WTC11 (cell line): Measurements from ENCODE around the gene ASB4.

Experiments used
- CREM ChIP-seq: sonication (generic); formaldehyde crosslinking; IDR thresholded peaks from 2 replicates; pipeline ENCODE4 v1.8.1; 2022; ENCODE audit warnings: mild to moderate bottlenecking, missing genetic modification reagents, moderate library complexity
- E2F5 ChIP-seq: sonication (generic); formaldehyde crosslinking; IDR thresholded peaks from 2 replicates; pipeline ENCODE4 v1.8.1; 2022; ENCODE audit warnings: mild to moderate bottlenecking, moderate library complexity, missing genetic modification reagents
- GABPB1 ChIP-seq: sonication (generic); formaldehyde crosslinking; IDR thresholded peaks from 2 replicates; pipeline ENCODE4 v1.8.1; 2023; ENCODE audit warnings: mild to moderate bottlenecking, missing genetic modification reagents
- IRF2 ChIP-seq: sonication (generic); formaldehyde crosslinking; IDR thresholded peaks from 2 replicates; pipeline ENCODE4 v1.8.0; 2022; ENCODE audit warnings: low read depth, missing genetic modification reagents, borderline replicate concordance
- NR2C2 ChIP-seq: sonication (generic); formaldehyde crosslinking; IDR thresholded peaks from 2 replicates; pipeline ENCODE4 v1.8.0; 2022; ENCODE audit warnings: mild to moderate bottlenecking, missing genetic modification reagents
- SMAD3 ChIP-seq: sonication (generic); formaldehyde crosslinking; IDR thresholded peaks from 2 replicates; pipeline ENCODE4 v1.8.0; 2022; ENCODE audit warnings: missing genetic modification reagents, mild to moderate bottlenecking, borderline replicate concordance
- SP1 ChIP-seq: sonication (generic); formaldehyde crosslinking; conservative IDR thresholded peaks from 2 replicates; pipeline ENCODE4 v1.8.1; 2022; ENCODE audit warnings: missing genetic modification reagents
- ZNF232 ChIP-seq: sonication (generic); formaldehyde crosslinking; IDR thresholded peaks from 2 replicates; pipeline ENCODE4 v1.8.0; 2022; ENCODE audit warnings: mild to moderate bottlenecking, missing genetic modification reagents
- TF ChIP-seq, protein P1 (sequence below): sonication (generic); formaldehyde crosslinking; IDR thresholded peaks from 2 replicates; pipeline ENCODE4 v1.8.0; 2022; ENCODE audit warnings: mild to moderate bottlenecking, missing genetic modification reagents
- TF ChIP-seq, protein P2 (sequence below): fragments of 200-600 bp; IDR thresholded peaks from 2 replicates; pipeline ENCODE4 v1.8.0; 2022; ENCODE audit warnings: antibody characterized with exemption
- TF ChIP-seq, protein P3 (sequence below): sonication (generic); formaldehyde crosslinking; IDR thresholded peaks from 2 replicates; pipeline ENCODE4 v1.8.1; 2023; ENCODE audit warnings: mild to moderate bottlenecking, missing genetic modification reagents, moderate library complexity
- TF ChIP-seq, protein P4 (sequence below): sonication (generic); formaldehyde crosslinking; IDR thresholded peaks from 2 replicates; pipeline ENCODE4 v1.8.0; 2022; ENCODE audit warnings: mild to moderate bottlenecking, missing genetic modification reagents

- no peak for TF ChIP-seq SMAD3
- TF ChIP-seq NR2C2 = no peak
- TF ChIP-seq, protein P1, sequence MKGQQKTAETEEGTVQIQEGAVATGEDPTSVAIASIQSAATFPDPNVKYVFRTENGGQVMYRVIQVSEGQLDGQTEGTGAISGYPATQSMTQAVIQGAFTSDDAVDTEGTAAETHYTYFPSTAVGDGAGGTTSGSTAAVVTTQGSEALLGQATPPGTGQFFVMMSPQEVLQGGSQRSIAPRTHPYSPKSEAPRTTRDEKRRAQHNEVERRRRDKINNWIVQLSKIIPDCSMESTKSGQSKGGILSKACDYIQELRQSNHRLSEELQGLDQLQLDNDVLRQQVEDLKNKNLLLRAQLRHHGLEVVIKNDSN = no peak
- TF ChIP-seq, protein P2, sequence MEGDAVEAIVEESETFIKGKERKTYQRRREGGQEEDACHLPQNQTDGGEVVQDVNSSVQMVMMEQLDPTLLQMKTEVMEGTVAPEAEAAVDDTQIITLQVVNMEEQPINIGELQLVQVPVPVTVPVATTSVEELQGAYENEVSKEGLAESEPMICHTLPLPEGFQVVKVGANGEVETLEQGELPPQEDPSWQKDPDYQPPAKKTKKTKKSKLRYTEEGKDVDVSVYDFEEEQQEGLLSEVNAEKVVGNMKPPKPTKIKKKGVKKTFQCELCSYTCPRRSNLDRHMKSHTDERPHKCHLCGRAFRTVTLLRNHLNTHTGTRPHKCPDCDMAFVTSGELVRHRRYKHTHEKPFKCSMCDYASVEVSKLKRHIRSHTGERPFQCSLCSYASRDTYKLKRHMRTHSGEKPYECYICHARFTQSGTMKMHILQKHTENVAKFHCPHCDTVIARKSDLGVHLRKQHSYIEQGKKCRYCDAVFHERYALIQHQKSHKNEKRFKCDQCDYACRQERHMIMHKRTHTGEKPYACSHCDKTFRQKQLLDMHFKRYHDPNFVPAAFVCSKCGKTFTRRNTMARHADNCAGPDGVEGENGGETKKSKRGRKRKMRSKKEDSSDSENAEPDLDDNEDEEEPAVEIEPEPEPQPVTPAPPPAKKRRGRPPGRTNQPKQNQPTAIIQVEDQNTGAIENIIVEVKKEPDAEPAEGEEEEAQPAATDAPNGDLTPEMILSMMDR = no peak
- TF ChIP-seq GABPB1 (CRISPR knock-in tag) = peak; percentile 27; the same call in 1 of the 2 replicates
- no peak for TF ChIP-seq SP1 (CRISPR knock-in tag)
- TF ChIP-seq, protein P3, sequence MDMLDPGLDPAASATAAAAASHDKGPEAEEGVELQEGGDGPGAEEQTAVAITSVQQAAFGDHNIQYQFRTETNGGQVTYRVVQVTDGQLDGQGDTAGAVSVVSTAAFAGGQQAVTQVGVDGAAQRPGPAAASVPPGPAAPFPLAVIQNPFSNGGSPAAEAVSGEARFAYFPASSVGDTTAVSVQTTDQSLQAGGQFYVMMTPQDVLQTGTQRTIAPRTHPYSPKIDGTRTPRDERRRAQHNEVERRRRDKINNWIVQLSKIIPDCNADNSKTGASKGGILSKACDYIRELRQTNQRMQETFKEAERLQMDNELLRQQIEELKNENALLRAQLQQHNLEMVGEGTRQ (CRISPR knock-in tag) = no peak
- no peak for TF ChIP-seq IRF2 (CRISPR knock-in tag)
- no peak for TF ChIP-seq CREM (CRISPR knock-in tag)
- TF ChIP-seq, protein P4, sequence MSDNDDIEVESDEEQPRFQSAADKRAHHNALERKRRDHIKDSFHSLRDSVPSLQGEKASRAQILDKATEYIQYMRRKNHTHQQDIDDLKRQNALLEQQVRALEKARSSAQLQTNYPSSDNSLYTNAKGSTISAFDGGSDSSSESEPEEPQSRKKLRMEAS = no peak
- no peak for TF ChIP-seq E2F5 (CRISPR knock-in tag)
- TF ChIP-seq ZNF232 (CRISPR knock-in tag) = no peak
These were observed 15.3 kb upstream of the ASB4 start for GRCh38 chr7:95470452-95470851.
